WTC11 (cell line): Measurements from ENCODE around the gene SRGAP2B.
"Not testable (repeated sequence)": the region's sequence is repeated elsewhere in the genome, so short reads cannot be mapped to it uniquely, and the experiment has no call there.

Source experiments
- AFF4 ChIP-seq: sonication (generic); formaldehyde crosslinking; IDR thresholded peaks from 2 replicates; pipeline ENCODE4 v1.8.1; 2023; ENCODE audit warnings: mild to moderate bottlenecking, missing genetic modification reagents, borderline replicate concordance
- ATF6 ChIP-seq: sonication (generic); formaldehyde crosslinking; IDR thresholded peaks from 2 replicates; pipeline ENCODE4 v1.8.1; 2023; ENCODE audit warnings: mild to moderate bottlenecking, missing genetic modification reagents
- CREB1 ChIP-seq: sonication (generic); formaldehyde crosslinking; IDR thresholded peaks from 2 replicates; pipeline ENCODE4 v1.8.0; 2023; ENCODE audit warnings: mild to moderate bottlenecking, missing genetic modification reagents
- CREM ChIP-seq: sonication (generic); formaldehyde crosslinking; IDR thresholded peaks from 2 replicates; pipeline ENCODE4 v1.8.1; 2022; ENCODE audit warnings: mild to moderate bottlenecking, missing genetic modification reagents, moderate library complexity
- ETV6 ChIP-seq: sonication (generic); formaldehyde crosslinking; IDR thresholded peaks from 2 replicates; pipeline ENCODE4 v1.8.1; 2022; ENCODE audit warnings: mild to moderate bottlenecking, missing genetic modification reagents
- FOXP1 ChIP-seq: sonication (generic); formaldehyde crosslinking; IDR thresholded peaks from 2 replicates; pipeline ENCODE4 v1.8.0; 2022; ENCODE audit warnings: missing genetic modification reagents, mild to moderate bottlenecking, moderate library complexity, borderline replicate concordance
- NFYB ChIP-seq: sonication (generic); formaldehyde crosslinking; conservative IDR thresholded peaks from 2 replicates; pipeline ENCODE4 v1.8.0; 2022; ENCODE audit warnings: low read depth, missing genetic modification reagents
- STAT6 ChIP-seq: sonication (generic); formaldehyde crosslinking; conservative IDR thresholded peaks from 2 replicates; pipeline ENCODE4 v1.8.1; 2023; ENCODE audit warnings: mild to moderate bottlenecking, low read depth, missing genetic modification reagents, moderate library complexity
- ZNF121 ChIP-seq: sonication (generic); formaldehyde crosslinking; IDR thresholded peaks from 2 replicates; pipeline ENCODE4 v1.8.0; 2023; ENCODE audit warnings: missing genetic modification reagents
- ZNF138 ChIP-seq: sonication (generic); formaldehyde crosslinking; conservative IDR thresholded peaks from 2 replicates; pipeline ENCODE4 v1.8.1; 2022; ENCODE audit warnings: mild to moderate bottlenecking, moderate library complexity, missing genetic modification reagents
- TF ChIP-seq, protein P1 (sequence below): fragments of 200-600 bp; IDR thresholded peaks from 2 replicates; pipeline ENCODE4 v1.8.0; 2022; ENCODE audit warnings: antibody characterized with exemption
- TF ChIP-seq, protein P2 (sequence below): sonication (generic); formaldehyde crosslinking; conservative IDR thresholded peaks from 2 replicates; pipeline ENCODE4 v1.8.1; 2022; ENCODE audit warnings: mild to moderate bottlenecking, missing genetic modification reagents
- TF ChIP-seq, protein P3 (sequence below): sonication (generic); formaldehyde crosslinking; IDR thresholded peaks from 2 replicates; pipeline ENCODE4 v1.8.1; 2023; ENCODE audit warnings: mild to moderate bottlenecking, missing genetic modification reagents

GRCh38 chr1:145000074-145000742 is 94.9 kb downstream of the SRGAP2B start:
- not testable (repeated sequence) for TF ChIP-seq FOXP1; ZNF138 (CRISPR knock-in tag); ZNF121 (CRISPR knock-in tag); AFF4; ETV6 (CRISPR knock-in tag); ATF6 (CRISPR knock-in tag); CREM (CRISPR knock-in tag); NFYB (CRISPR knock-in tag); CREB1 (CRISPR knock-in tag); STAT6 (CRISPR knock-in tag)
- TF ChIP-seq, protein P1, sequence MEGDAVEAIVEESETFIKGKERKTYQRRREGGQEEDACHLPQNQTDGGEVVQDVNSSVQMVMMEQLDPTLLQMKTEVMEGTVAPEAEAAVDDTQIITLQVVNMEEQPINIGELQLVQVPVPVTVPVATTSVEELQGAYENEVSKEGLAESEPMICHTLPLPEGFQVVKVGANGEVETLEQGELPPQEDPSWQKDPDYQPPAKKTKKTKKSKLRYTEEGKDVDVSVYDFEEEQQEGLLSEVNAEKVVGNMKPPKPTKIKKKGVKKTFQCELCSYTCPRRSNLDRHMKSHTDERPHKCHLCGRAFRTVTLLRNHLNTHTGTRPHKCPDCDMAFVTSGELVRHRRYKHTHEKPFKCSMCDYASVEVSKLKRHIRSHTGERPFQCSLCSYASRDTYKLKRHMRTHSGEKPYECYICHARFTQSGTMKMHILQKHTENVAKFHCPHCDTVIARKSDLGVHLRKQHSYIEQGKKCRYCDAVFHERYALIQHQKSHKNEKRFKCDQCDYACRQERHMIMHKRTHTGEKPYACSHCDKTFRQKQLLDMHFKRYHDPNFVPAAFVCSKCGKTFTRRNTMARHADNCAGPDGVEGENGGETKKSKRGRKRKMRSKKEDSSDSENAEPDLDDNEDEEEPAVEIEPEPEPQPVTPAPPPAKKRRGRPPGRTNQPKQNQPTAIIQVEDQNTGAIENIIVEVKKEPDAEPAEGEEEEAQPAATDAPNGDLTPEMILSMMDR, result not testable (repeated sequence)
- TF ChIP-seq, protein P2, sequence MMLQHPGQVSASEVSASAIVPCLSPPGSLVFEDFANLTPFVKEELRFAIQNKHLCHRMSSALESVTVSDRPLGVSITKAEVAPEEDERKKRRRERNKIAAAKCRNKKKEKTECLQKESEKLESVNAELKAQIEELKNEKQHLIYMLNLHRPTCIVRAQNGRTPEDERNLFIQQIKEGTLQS, result not testable (repeated sequence)
- TF ChIP-seq, protein P3, sequence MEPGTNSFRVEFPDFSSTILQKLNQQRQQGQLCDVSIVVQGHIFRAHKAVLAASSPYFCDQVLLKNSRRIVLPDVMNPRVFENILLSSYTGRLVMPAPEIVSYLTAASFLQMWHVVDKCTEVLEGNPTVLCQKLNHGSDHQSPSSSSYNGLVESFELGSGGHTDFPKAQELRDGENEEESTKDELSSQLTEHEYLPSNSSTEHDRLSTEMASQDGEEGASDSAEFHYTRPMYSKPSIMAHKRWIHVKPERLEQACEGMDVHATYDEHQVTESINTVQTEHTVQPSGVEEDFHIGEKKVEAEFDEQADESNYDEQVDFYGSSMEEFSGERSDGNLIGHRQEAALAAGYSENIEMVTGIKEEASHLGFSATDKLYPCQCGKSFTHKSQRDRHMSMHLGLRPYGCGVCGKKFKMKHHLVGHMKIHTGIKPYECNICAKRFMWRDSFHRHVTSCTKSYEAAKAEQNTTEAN (CRISPR knock-in tag), result not testable (repeated sequence)
